HG03103 (cell line): ENCODE results near the gene STRBP.
"Not testable (repeated sequence)": the region's sequence is repeated elsewhere in the genome, so short reads cannot be mapped to it uniquely, and the experiment has no call there.

Experiments
- ATAC-seq: cut with Tn5 transposase; IDR thresholded peaks from one replicate; pipeline ENCODE4 v1.9.1; 2021; ENCODE audit warnings: low read depth; ENCODE audit not compliant: unreplicated experiment

STRBP gene

DNA sequence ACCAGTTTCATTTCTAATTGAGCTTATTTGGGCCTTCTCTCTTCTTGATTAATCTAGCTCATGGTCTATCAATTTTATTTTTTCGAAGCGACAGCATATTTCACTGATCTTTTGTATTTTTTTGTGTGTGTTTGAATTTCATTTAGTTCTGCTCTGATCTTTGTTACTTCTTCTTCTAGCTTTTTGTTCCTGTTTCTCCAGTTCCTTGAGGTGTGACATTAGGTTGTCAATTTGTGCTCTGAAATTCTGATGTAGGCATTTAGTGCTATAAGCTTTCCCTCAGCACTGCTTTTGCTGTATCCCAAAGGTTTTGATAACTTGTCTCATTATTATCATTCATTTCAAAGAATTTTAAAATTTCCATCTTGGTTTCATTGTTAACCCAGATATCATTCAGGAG is 67.3 kb downstream of the STRBP start:
- ATAC-seq: no peak

DNA sequence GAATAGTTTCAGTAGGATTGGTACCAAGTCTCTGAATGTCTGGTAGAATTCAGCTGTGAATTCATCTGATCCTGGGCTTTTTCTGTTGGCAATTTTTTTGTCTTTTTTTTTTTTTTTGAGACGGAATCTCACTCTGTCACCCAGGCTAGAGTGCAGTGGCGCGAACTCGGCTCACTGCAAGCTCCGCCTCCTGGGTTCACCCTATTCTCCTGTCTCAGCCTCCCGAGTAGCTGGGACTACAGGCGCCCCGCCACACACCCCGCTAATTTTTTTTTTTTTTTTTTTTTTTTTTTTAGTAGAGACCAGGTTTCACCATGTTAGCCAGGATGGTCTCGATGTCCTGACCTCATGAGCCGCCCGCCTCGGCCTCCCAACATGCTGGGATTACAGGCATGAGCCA is 67.9 kb downstream of the STRBP start:
- not testable (repeated sequence) for ATAC-seq

- no peak for ATAC-seq
Measured at GRCh38 chr9:123196124-123196523, 72.3 kb downstream of the STRBP start.

DNA sequence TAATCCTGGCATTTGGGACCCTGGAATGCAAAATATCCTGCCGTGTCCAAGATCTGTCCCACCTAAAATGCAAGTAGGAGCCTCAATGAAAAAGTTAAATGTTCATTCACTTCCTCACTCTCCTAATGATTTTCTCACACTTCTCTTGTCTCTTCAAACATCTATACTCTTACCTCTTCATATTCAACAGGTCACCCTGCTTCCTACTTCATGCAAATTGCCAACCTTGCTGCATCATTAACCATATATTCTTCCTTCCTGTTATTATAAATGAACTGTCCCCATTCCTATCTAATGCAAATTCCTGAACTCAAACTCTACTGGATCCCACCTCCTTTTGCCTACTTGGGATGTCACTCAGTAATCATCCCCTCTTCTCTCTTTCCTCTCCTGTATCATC is 74.4 kb downstream of the STRBP start:
- no peak for ATAC-seq

- no peak for ATAC-seq
Measured at GRCh38 chr9:123191680-123192079, 76.7 kb downstream of the STRBP start.

DNA sequence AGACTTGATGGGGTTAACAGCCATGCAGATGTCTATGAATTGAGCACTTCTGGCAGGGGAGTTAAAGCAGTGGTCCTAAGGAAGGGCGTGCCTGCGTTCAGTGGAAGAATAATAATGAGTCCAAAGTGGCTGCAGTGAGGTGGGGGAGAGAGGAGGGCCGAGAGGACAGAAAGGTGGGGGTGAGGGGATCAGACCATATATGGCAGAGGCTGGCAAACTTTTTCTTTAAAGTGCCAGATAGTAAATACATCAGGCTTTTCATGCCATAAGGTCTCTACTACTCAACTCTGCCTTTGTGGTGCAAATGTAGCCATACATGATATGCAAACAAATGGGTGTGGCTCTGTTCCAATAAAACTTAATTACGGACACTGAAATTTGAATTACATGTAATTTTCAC is 77.1 kb downstream of the STRBP start:
- no peak for ATAC-seq

- ATAC-seq: no peak
Measured at GRCh38 chr9:123187131-123187530, 81.3 kb downstream of the STRBP start.

- ATAC-seq: not testable (repeated sequence)
Measured at GRCh38 chr9:123186029-123186428, 82.4 kb downstream of the STRBP start.

DNA sequence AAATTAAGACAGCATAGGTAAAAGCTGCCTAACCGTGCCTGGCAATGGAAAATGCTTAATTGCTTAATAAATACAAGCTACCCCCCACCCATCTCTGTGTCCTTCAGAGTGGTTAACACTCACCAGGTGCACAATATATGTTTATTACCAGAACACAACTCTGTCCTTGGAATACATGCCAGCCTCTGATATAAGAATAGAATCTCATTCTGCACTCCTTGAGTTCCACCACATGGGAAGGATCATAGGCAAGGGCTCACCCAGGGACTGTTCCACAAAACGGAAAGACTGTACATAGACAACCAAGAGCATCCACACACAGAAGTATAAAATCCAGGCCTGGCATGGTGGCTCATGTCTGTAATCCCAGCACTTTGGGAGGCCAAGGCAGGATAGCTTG is 91.4 kb downstream of the STRBP start:
- no peak for ATAC-seq

DNA sequence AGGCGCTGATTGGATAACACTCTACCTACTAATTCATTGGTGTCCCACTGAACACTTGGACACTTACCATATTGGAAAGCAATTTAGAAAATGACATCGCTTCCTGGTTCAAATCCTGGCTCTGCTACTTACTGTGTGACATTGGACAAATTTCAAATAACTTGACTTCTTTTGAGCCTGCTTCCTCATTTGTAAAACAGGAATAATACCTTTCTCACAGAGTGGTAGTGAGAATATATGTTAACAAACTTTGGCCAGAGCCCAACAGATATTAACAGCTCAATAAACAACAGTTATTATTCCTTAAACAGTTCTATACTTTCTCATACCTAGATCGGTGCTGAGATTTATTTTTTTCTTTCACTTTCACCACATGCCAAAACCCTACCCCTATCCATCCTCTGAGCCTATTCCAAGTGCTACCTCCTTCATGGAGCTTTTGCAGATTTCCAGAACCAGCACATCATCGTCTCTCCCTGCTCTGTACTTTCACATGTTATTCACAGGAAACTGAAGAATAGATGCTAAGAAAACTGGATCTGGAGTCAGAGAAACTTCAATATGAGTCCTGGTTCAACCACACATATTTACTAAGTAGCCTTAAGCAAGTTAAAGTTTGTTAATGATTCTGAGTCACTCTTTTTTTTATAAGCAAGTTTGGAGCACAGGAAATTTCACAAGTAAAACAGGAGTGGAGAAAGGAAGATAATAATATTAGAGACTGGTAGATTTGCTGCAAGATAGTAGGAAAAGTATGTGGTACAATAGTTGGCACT is 92.3 kb downstream of the STRBP start:
- ATAC-seq: no peak

- peak; percentile 87 for ATAC-seq
Measured at GRCh38 chr9:123174887-123175518, 93.4 kb downstream of the STRBP start.

- no peak for ATAC-seq
Measured at GRCh38 chr9:123174079-123174478, 94.3 kb downstream of the STRBP start.

- no peak for ATAC-seq
Measured at GRCh38 chr9:123169926-123170325, 98.5 kb downstream of the STRBP start.

- no peak for ATAC-seq
Measured at GRCh38 chr9:123168586-123168985, 99.8 kb downstream of the STRBP start.

GRCh38 chr9:123167474-123167873 is 100.9 kb downstream of the STRBP start:
- ATAC-seq: no peak

DNA sequence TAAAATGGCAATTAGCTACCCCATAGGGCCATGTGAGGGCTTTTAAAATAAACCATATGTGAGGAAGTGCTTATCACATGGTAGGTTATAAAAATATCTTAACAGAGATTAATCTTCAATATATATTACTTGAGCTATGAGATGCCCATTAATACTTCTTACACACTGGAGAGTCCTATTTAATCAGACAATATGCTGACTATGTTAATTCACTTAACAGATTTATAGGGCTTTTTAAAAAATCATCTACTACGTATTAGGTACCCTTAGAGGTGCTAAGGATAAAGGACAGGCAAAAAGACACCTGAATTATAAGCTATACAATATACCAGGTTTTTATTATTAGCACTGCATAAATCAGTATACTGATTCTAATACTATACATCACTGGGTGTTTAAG is 102.6 kb downstream of the STRBP start:
- no peak for ATAC-seq

DNA sequence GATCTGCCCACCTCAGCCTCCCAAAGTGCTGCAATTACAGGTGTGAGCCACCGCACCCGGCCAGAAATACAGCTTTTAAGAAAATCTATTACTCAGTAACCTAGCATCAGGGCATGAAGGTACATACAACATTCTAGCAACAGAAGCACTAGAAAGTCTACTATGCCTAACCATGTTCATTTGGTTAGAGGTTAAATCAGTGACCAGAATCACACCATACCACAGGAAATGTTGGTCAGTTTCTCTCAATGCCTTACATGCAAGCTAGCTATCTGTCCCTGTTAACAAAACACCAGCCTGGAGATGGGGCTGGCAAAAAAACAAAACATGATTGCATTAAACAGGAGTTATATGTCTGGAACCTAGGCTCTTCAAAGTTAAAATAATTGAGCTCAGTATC is 104.1 kb downstream of the STRBP start:
- ATAC-seq: no peak

DNA sequence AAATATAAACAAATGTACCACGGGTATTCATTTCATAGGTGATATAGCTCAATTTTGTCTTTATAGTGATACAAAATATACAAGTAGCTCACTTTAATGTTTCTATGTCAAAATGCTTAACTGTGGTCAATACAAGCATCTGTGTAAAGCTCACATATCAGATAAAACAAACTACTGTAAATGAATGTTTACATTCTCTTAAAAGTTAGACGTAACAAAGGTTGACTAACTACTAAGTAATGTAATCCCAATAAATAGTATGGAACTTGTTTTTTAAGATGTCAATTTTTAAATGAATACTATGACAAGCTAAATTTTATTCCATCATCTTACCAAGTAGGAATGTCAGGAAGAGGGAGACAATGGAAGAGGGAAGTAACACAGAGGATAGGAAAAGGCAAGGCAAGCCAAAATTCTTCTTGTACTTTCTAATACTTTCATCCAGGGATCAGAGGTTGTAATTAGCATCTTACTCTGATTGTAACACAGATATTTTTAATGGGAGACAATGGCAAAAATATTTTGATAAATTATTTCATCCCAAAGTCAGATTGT is 105.5 kb downstream of the STRBP start:
- no peak for ATAC-seq

GRCh38 chr9:123162360-123162759 is 106.0 kb downstream of the STRBP start:
- no peak for ATAC-seq

DNA sequence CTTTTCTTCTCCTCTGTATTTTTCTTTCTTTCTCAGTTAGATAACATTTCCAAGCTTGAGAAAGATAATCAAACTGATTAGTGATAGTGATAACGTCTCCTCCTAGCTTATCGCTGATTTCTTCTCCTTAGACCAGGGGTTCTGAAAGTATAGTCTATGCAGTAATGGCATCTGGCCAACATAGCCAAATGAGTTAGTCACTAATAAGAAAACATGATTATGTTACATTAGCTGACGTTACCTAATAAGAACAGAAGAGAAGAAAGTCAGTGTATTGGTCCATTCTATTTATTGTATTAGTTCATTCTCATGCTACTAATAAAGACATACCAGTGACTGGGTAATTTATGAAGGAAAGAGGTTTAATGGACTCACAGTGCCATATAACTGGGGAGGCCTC is 111.2 kb downstream of the STRBP start:
- no peak for ATAC-seq

DNA sequence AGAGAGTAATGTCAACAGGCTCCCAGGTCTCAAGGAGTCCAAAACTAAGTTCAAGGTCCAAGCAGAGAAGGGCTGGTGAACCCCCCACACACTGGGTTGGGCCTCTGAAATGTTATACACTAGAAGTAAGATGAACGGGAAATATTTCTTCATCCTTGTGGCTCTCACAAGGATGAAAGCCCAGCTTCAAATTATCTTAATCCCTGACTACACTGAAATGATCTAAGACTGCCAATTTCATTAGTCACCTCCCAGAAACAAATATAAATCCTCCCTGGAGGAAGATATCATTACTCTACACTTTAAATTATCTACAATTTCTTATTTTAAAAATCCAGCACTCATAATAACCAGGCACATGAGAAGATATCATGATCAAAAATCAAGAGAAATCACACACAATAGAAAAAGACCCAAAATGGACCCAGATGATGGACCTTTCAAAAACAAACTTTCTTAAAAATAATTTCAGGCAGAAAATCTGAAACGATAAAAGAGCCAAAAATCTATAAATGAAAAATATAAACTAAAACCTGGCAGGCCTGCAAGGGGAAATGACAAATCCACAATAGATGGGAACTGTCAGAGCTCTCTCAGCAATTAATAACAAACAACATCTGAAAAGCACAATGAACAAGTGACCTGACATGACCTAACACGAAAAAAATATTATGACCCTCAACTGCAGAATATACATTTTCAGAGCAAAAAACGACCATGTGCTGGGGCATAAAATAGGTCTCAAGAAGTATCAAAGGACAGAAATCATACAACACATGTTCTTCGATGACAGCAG is 117.5 kb downstream of the STRBP start:
- ATAC-seq: no peak
